Trophoblast cell (in vitro differentiated cells and primary cell): ENCODE measurements around the gene PNPLA6.

ENCODE experiments used
- DNase-seq, 2 donors: peaks; one replicate each; pipeline ENCODE4 v3.0.0-alpha.2; 2016
- H2AFZ ChIP-seq: 2 replicates; pipeline ENCODE4 v1.6.1; 2013; ENCODE audit warnings: low read length, moderate library complexity, mild to moderate bottlenecking; ENCODE audit not compliant: insufficient read depth, poor library complexity
- H2AK5ac ChIP-seq: 2 replicates; pipeline ENCODE4 v1.6.1; 2013; ENCODE audit warnings: mild to moderate bottlenecking, low read length
- H2BK120ac ChIP-seq: 2 replicates; pipeline ENCODE4 v1.6.1; 2013; ENCODE audit warnings: low read length, mild to moderate bottlenecking, moderate library complexity; ENCODE audit not compliant: insufficient read depth, poor library complexity
- H2BK12ac ChIP-seq: 2 replicates; pipeline ENCODE4 v1.6.1; 2013; ENCODE audit warnings: mild to moderate bottlenecking, low read length, moderate library complexity
- H2BK5ac ChIP-seq: 2 replicates; pipeline ENCODE4 v1.6.1; 2013; ENCODE audit warnings: low read length, low read depth, moderate library complexity, mild to moderate bottlenecking; ENCODE audit not compliant: poor library complexity
- H3K14ac ChIP-seq: 2 replicates; pipeline ENCODE4 v1.6.1; 2013; ENCODE audit warnings: mild to moderate bottlenecking, low read length
- H3K18ac ChIP-seq: 2 replicates; pipeline ENCODE4 v1.6.1; 2013; ENCODE audit warnings: mild to moderate bottlenecking, low read length
- H3K23ac ChIP-seq: 2 replicates; pipeline ENCODE4 v1.6.1; 2013; ENCODE audit warnings: low read length
- H3K27ac ChIP-seq: 2 replicates; pipeline ENCODE4 v1.5.1; 2013; ENCODE audit warnings: low read depth, mild to moderate bottlenecking, inconsistent platforms, low read length, moderate library complexity
- H3K27me3 ChIP-seq: 2 replicates; pipeline ENCODE4 v1.6.1; 2013; ENCODE audit warnings: inconsistent platforms, mild to moderate bottlenecking, low read length, moderate library complexity; ENCODE audit not compliant: insufficient read depth
- H3K36me3 ChIP-seq, 2 experiments: 1 replicate in 1 of 2; 2 replicates in 1 of 2; pipeline ENCODE4 v1.6.1; 2013; ENCODE audit warnings: low read length in 2 of 2, mild to moderate bottlenecking in 2 of 2, moderate library complexity in 1 of 2; ENCODE audit not compliant: insufficient read depth in 2 of 2, control insufficient read depth in 1 of 2
- H3K4ac ChIP-seq: 2 replicates; pipeline ENCODE4 v1.6.1; 2013; ENCODE audit warnings: low read depth, mild to moderate bottlenecking, low read length, moderate library complexity
- H3K4me1 ChIP-seq, 2 experiments: 1 replicate in 1 of 2; 2 replicates in 1 of 2; pipeline ENCODE4 v1.6.1; 2013; ENCODE audit warnings: low read length in 2 of 2, mild to moderate bottlenecking in 2 of 2, moderate library complexity in 1 of 2; ENCODE audit not compliant: insufficient read depth in 2 of 2, control insufficient read depth in 1 of 2
- H3K4me2 ChIP-seq: 2 replicates; pipeline ENCODE4 v1.6.1; 2013; ENCODE audit warnings: inconsistent platforms, mild to moderate bottlenecking, low read length, moderate library complexity
- H3K4me3 ChIP-seq: 2 replicates; pipeline ENCODE4 v1.5.1; 2013; ENCODE audit warnings: mild to moderate bottlenecking, low read depth, low read length, inconsistent platforms
- H3K79me1 ChIP-seq: one replicate; pipeline ENCODE4 v1.6.1; 2013; ENCODE audit warnings: low read length
- H3K79me2 ChIP-seq: 2 replicates; pipeline ENCODE4 v1.6.1; 2013; ENCODE audit warnings: low read length, mild to moderate bottlenecking; ENCODE audit not compliant: control insufficient read depth, insufficient read depth, poor library complexity
- H3K9ac ChIP-seq: 2 replicates; pipeline ENCODE4 v1.6.1; 2013; ENCODE audit warnings: mild to moderate bottlenecking, low read length
- H3K9me3 ChIP-seq: 2 replicates; pipeline ENCODE4 v1.6.1; 2013; ENCODE audit warnings: low read depth, mild to moderate bottlenecking, control low read depth, inconsistent platforms, low read length; ENCODE audit not compliant: insufficient read depth
- H4K12ac ChIP-seq: 2 replicates; pipeline ENCODE4 v1.6.1; 2013; ENCODE audit warnings: low read depth, mild to moderate bottlenecking, low read length, moderate library complexity
- H4K8ac ChIP-seq: 2 replicates; pipeline ENCODE4 v1.6.1; 2013; ENCODE audit warnings: low read depth, mild to moderate bottlenecking, low read length, moderate library complexity
- H4K91ac ChIP-seq: one replicate; pipeline ENCODE4 v1.6.1; 2013; ENCODE audit warnings: low read depth, mild to moderate bottlenecking, low read length, moderate library complexity
- whole genome bisulfite sequencing: extraction: QIAGEN DNeasy Blood & Tissue Kit; methylation state at CpG from one replicate; pipeline ENCODE4 v1.1.7; 2013; ENCODE audit warnings: missing lambda C conversion rate; ENCODE audit not compliant: insufficient read length, insufficient coverage; ENCODE audit errors: extremely low coverage; 5-methylcytosine and 5-hydroxymethylcytosine counted together

Gene PNPLA6

GRCh38 chr19:7539827-7540425 is 4.4 kb downstream of the PNPLA6 start:
- no peak overlapping the region for H3K4me3 ChIP-seq
- WGBS: no CpG with 5 or more reads among the region's 28 CpGs

GRCh38 chr19:7540761-7541474 is 5.4 kb downstream of the PNPLA6 start:
- H2AFZ ChIP-seq: no peak overlapping the region
- H3K27me3 ChIP-seq: no peaks in the 10 kb centered on the region
- H3K4me3 ChIP-seq: no peak overlapping the region
- no peak for DNase-seq
- no peak overlapping the region for H3K4me2 ChIP-seq
- no peak overlapping the region for H3K9ac ChIP-seq
- WGBS: no CpG with 5 or more reads among the region's 39 CpGs
- H2BK12ac ChIP-seq: no peak overlapping the region
- H4K12ac ChIP-seq: no peak overlapping the region
- H3K79me2 ChIP-seq: no peaks in the 10 kb centered on the region
- no peak overlapping the region for H2BK120ac ChIP-seq
- no peak overlapping the region for H3K4ac ChIP-seq
- no peak overlapping the region for H3K14ac ChIP-seq
- peaks cover 50 to 53% of the 10 kb centered on the region in 2 experiments for H3K36me3 ChIP-seq
- H4K91ac ChIP-seq: no peak overlapping the region
- H2BK5ac ChIP-seq: no peak overlapping the region
- no peak overlapping the region for H3K23ac ChIP-seq
- H3K79me1 ChIP-seq: peaks cover under 1% of the 10 kb centered on the region
- no peaks in the 10 kb centered on the region for H3K9me3 ChIP-seq
- H3K18ac ChIP-seq: no peak overlapping the region
- H4K8ac ChIP-seq: no peak overlapping the region
- H3K4me1 ChIP-seq: peaks cover under 1% of the 10 kb centered on the region in 2 experiments
- no peak overlapping the region for H2AK5ac ChIP-seq
- no peak overlapping the region for H3K27ac ChIP-seq

More at GRCh38 chr19:7539827-7540425, 4.4 kb downstream of the PNPLA6 start:
- no peak overlapping the region for H3K4ac ChIP-seq
- H3K27me3 ChIP-seq: no peaks in the 10 kb centered on the region
- peaks cover 4% of the 10 kb centered on the region in 2 experiments for H3K4me1 ChIP-seq
- no peak overlapping the region for H2AK5ac ChIP-seq
- no peak overlapping the region for H3K4me2 ChIP-seq
- H3K9ac ChIP-seq: no peak overlapping the region
- no peak overlapping the region for H4K91ac ChIP-seq
- no peak overlapping the region for H3K18ac ChIP-seq
- H3K79me1 ChIP-seq: peaks cover 9% of the 10 kb centered on the region
- peaks cover 50 to 53% of the 10 kb centered on the region in 2 experiments for H3K36me3 ChIP-seq
- no peak overlapping the region for H3K23ac ChIP-seq
- H3K14ac ChIP-seq: no peak overlapping the region
- H3K79me2 ChIP-seq: peaks cover 4% of the 10 kb centered on the region
- H3K27ac ChIP-seq: no peak overlapping the region
- DNase-seq: no peak
- H2BK5ac ChIP-seq: no peak overlapping the region
- no peak overlapping the region for H2BK120ac ChIP-seq
- no peak overlapping the region for H4K12ac ChIP-seq
- no peaks in the 10 kb centered on the region for H3K9me3 ChIP-seq
- no peak overlapping the region for H4K8ac ChIP-seq
- H2AFZ ChIP-seq: no peak overlapping the region
- H2BK12ac ChIP-seq: no peak overlapping the region

- Histone ChIP-seq H3K4me2 (no peak overlapping the region), H3K36me3 (peaks cover 48 to 49% of the 10 kb centered on the region in 2 experiments), H3K79me2 (no peaks in the 10 kb centered on the region), H3K27ac (no peak overlapping the region), H3K4ac (no peak overlapping the region), H2AFZ (no peak overlapping the region), H3K23ac (no peak overlapping the region), H3K4me1 (no peaks in the 10 kb centered on the region), H4K91ac (no peak overlapping the region), H3K4me3 (no peak overlapping the region), H3K9ac (no peak overlapping the region), H4K8ac (no peak overlapping the region), H4K12ac (no peak overlapping the region), H3K9me3 (no peaks in the 10 kb centered on the region), H3K18ac (no peak overlapping the region), H2BK5ac (no peak overlapping the region), H3K27me3 (no peaks in the 10 kb centered on the region), H2AK5ac (no peak overlapping the region), H3K14ac (no peak overlapping the region), H3K79me1 (no peaks in the 10 kb centered on the region), H2BK120ac (no peak overlapping the region), H2BK12ac (no peak overlapping the region)
- no peak for DNase-seq
- no CpG with 5 or more reads among the region's 15 CpGs for WGBS
Measured at GRCh38 chr19:7541475-7541824, 5.9 kb downstream of the PNPLA6 start.

GRCh38 chr19:7541828-7542443 is 6.4 kb downstream of the PNPLA6 start:
- Histone ChIP-seq H3K36me3 (peaks cover 46 to 47% of the 10 kb centered on the region in 2 experiments), H3K4me1 (no peaks in the 10 kb centered on the region), H2BK12ac (no peak overlapping the region), H3K9ac (no peak overlapping the region), H3K4ac (no peak overlapping the region), H2BK5ac (no peak overlapping the region), H3K23ac (no peak overlapping the region), H4K12ac (no peak overlapping the region), H2BK120ac (no peak overlapping the region), H3K18ac (no peak overlapping the region), H3K14ac (no peak overlapping the region), H3K9me3 (no peaks in the 10 kb centered on the region), H3K79me1 (no peaks in the 10 kb centered on the region), H3K4me3 (no peak overlapping the region), H4K91ac (no peak overlapping the region), H2AK5ac (no peak overlapping the region), H3K4me2 (no peak overlapping the region), H3K79me2 (no peaks in the 10 kb centered on the region), H3K27ac (no peak overlapping the region), H4K8ac (no peak overlapping the region), H2AFZ (no peak overlapping the region), H3K27me3 (no peaks in the 10 kb centered on the region)
- no CpG with 5 or more reads among the region's 11 CpGs for WGBS
- DNase-seq: no peak
